DMS153 treated with DMSO at 0.1 percent for 48 hours (cell line): ENCODE data around the gene SLAIN1.
A peak's percentile ranks its signal among the peaks of the same experiment; 100 is the strongest.
"Not testable (repeated sequence)": the region's sequence is repeated elsewhere in the genome, so short reads cannot be mapped to it uniquely, and the experiment has no call there.

Experiments used
- DNase-seq: peaks from one replicate; lab custom pipeline; 2025; ENCODE audit not compliant: unreplicated experiment; lab: John Stamatoyannopoulos, UW

Gene SLAIN1

DNA sequence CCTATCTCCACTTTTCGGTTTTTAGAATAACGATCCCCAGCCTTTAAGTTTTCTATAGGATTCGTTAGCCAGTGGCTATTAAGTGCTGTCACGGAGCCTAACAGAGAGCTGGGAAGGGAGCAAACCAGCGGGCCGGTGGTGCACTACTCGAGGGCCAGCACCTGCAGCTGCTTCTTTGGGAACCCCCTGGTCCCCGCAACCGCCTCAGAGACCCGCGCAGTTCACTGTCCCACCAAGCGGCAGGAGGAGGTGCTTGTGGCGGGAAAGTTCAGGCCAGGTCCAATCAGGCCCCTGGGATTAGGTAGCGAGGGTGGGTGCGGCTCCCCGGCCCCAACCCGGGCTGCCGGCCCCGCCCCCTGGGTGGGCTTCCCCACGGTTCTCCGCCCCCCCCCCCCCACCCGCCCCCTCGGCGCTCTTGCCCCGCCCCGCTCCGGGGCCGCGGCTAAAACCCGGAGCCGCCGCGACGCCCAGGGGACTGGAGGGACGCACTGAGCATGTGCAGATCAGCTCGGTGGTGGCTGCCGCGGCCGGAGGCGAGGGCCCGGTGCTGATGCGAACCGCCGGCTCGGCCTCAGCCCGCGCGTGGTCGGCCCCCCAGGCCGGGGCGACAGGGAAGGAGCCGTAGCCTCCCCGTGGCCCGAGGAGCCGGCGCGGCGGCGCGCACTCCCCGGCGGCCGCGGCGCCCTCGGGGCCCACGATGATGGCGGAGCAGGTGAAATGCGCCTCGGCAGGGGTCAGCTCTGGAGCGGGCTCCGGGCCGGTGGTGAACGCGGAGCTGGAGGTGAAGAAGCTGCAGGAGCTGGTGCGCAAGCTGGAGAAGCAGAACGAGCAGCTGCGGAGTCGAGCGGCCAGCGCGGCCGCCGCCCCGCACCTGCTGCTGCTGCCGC lies at the start of gene SLAIN1:
Gene SLAIN1 (plus strand): TSS at position 471 of the 887 bp plus-strand sequence. CDS start 227 bp downstream, at position 698.
- DNase-seq, result peak; percentile 62

- DNase-seq, result no peak
These were observed 47.1 kb upstream of the SLAIN1 start for GRCh38 chr13:77650409-77650808.

GRCh38 chr13:77653301-77653700 lies 44.2 kb upstream of the SLAIN1 start:
- no peak for DNase-seq

GRCh38 chr13:77660016-77660415 lies 37.5 kb upstream of the SLAIN1 start:
- not testable (repeated sequence) for DNase-seq

- DNase-seq, result no peak
These were observed 36.6 kb upstream of the SLAIN1 start for GRCh38 chr13:77660841-77661250.

DNA sequence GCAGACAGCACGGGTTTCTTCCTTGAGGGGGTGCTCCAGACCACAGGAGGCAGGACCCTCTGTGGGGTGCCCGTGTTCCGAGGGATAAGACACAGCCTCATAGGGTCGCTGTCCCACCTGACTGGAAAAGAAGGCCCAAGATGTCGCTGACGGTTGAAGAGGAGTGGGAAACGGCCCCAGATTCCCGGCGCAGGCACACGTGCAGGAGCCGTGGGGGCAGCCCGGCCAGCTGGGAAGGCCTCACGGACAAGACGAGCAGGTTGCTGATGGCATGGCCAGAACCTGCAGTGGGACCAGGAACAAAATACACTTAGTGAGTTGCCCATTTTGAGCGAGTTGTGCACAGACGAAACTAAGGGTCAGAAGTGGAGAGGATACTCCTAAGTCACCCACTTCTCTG lies 35.2 kb upstream of the SLAIN1 start:
- not testable (repeated sequence) for DNase-seq

- not testable (repeated sequence) for DNase-seq
These were observed 34.7 kb upstream of the SLAIN1 start for GRCh38 chr13:77662831-77663230.

DNA sequence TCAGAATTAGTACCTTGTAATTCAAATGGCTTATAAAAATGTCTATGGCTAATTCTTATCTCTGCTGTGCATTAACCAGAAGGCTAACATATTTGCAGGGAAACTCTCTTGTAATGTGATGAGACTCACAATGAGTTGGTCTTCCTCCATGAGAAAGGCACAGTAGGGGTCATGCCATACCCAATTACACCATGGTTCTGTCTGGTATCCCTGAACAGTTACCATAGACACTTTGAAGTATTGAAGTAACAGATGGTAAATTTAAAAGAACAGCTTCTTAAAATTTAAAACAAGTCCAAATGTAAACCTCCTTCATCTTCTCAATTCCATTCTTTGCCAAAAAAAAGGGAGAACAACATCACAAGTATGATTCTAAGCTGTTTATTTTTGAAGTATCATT lies 22.6 kb upstream of the SLAIN1 start:
- no peak for DNase-seq

- DNase-seq, result no peak
These were observed 18.7 kb upstream of the SLAIN1 start for GRCh38 chr13:77678691-77679235.

- no peak for DNase-seq
These were observed 9.7 kb upstream of the SLAIN1 start for GRCh38 chr13:77687799-77688198.

DNA sequence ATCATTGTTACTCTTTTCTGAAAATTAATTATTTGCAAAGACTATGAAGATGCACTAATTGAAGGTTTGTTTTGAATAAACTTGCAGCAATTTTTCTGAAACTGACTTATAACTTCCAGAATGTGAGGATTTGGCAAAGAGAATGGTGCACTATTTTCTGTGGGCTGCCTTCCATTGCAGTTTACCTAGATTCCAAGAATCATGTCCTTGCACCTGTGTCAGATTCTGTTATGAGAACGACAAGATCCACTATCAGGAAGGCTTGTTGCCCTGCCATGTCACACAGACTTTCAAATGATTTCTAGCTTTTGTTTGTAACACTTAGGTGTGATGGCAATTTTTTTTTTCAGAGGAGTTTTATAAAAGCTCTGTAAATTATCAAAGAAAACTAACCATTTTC lies 5.6 kb upstream of the SLAIN1 start:
- DNase-seq, result no peak

DNA sequence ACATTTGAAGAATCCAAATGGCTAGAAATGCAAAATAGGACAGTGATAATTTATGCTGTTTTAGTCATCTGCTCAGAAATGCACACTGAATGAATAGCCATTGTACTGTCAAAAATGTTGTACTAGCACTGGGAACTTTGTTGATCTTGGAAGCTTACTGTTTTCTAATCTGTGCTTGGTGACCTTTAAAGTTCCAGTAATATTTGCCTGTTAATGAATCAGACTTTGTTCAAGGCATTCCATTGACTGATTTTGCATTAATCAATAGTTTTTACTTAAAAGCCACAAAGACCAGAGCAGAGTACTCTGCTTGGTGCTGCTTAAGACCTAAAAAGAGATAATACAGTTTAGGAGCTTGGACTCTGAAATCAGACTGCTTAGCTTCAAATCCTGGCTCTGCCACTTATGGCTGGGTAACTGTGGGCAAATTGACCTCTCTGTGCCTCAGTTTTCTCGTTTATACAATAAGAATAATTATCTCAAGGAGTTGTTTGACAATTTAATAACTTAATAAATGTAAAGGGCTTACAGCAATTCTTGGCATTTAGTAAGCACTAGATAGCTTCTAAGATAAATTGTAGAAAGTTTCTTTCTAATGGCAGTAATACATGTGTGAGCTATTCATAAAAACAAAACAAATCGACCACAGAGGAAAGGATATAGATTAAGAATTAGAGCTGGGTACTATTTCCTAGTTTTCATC lies 4.6 kb upstream of the SLAIN1 start:
- no peak for DNase-seq

DNA sequence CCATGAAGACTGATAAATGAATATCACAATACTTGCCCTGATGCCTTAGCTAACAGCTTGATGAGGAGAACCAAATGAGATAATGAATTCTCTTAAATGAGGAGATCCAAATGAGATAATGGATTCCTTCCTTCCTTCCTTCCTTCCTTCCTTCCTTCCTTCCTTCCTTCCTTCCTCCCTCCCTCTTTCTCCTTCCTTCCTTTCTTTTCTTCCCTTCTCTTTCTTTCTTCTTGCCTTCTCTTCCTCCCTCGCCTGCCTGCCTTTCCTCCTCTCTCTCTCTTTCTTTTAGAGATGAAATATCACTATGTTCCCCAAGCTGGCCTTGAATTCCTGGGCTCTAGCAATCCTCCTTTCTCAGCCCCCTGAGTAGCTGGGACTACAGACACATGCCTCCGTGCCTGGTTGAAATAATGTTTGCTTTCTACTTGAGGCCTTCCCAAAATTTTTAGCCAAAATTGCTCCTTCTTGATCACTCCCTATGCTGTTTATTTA lies 4.0 kb upstream of the SLAIN1 start:
- DNase-seq, result no peak

GRCh38 chr13:77696006-77696878 lies 1.2 kb upstream of the SLAIN1 start:
- no peak for DNase-seq

- DNase-seq, result no peak
These were observed 639 bp upstream of the SLAIN1 start for GRCh38 chr13:77696879-77697216.

- peak; percentile 36 for DNase-seq
These were observed 943 bp downstream of the SLAIN1 start for GRCh38 chr13:77698201-77699058.

- DNase-seq, result no peak
These were observed 1.7 kb downstream of the SLAIN1 start for GRCh38 chr13:77699059-77699680.

DNA sequence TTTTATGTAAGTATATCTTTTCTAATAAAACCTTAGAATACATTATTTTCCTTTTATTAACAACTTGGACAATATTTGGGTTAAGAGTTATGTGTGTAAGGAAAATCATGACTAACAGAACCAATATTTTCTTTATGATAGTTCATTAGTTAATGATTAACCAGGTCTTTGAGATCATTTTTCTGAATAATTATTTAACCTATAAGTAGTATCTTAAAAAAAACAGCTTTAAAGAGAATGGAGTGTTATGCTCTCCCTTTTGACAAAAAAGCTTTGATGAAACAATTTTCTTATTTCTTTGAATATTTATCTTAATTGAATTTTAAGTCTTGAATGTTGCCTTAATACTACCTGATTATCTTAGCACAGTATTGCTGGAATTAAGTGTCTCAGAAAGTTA lies 3.8 kb downstream of the SLAIN1 start:
- no peak for DNase-seq

- no peak for DNase-seq
These were observed 4.9 kb downstream of the SLAIN1 start for GRCh38 chr13:77702366-77702765.
